ENCODE measurements around the gene ZDHHC21. TPM values are rescaled to one million over a fixed set of nuclear protein-coding genes. Genes with fewer than 3 reads are reported as not detected.

The ZDHHC21 gene
- total and polyA plus RNA-seq, 4 experiments from 2014 or later, result 1.2 to 8.9 (median 3.8) TPM

Other genes starting within 250 kb of the ZDHHC21 start
- gene CER1, start 29.3 kb upstream of the ZDHHC21 start, total RNA-seq, result not detected
- not detected for gene CER1, start 29.3 kb upstream of the ZDHHC21 start, polyA plus RNA-seq
- gene FREM1, start 217.0 kb upstream of the ZDHHC21 start, total RNA-seq, result under 1 TPM in 1 of 2 experiments, not detected in 1; 0.14 TPM
- gene FREM1, start 217.0 kb upstream of the ZDHHC21 start, polyA plus RNA-seq, result not detected

All from CD4-positive, alpha-beta memory T cell (primary cell).